ENCODE results near the gene ADAM33.

DNA sequence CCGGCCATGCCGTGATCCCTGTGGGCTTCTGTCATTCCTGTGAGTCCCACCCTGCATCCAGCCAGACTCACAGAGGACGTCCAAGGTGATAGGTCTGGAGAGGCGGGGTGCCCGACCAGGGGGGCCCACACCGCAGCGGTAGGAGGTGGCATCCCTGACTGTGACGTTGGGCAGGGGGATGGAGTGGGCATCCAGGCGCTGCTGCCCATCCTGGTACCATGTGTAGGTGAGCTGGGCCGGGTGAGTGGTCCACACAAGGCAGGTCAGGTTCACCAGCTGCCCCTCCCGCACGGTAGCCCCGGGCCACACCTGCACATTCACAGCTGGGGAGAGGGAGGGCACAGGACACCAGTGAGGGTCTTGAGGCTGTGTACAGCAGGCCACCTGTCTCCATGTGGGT is 11.6 kb upstream of the ADAM33 start:
- TF ChIP-seq POLR2A (IDR thresholded peaks at IDR 0.05): no peak
- no peak for TF ChIP-seq CTCF (IDR thresholded peaks at IDR 0.05)

Measured in right lobe of liver (tissue), 4 donors.